LNCaP clone FGC (cell line): ENCODE measurements around the gene CYB561D2.
A peak's percentile ranks its signal among the peaks of the same experiment; 100 is the strongest.

Experiments used
- DNase-seq: peaks from one replicate; pipeline ENCODE4 v3.0.0-alpha.2; 2011; ENCODE audit warnings: low read depth
- H3K4me3 ChIP-seq: 2 replicates; pipeline ENCODE4 v1.5.1; 2011; ENCODE audit warnings: mild to moderate bottlenecking, low read depth, low read length, control low read depth
- TF ChIP-seq, protein P1 (sequence below): IDR thresholded peaks from 2 replicates; pipeline ENCODE4 v1.5.1; 2012; ENCODE audit warnings: mild to moderate bottlenecking; ENCODE audit not compliant: control insufficient read depth, insufficient read depth; ENCODE audit errors: extremely low read depth

Gene CYB561D2

DNA sequence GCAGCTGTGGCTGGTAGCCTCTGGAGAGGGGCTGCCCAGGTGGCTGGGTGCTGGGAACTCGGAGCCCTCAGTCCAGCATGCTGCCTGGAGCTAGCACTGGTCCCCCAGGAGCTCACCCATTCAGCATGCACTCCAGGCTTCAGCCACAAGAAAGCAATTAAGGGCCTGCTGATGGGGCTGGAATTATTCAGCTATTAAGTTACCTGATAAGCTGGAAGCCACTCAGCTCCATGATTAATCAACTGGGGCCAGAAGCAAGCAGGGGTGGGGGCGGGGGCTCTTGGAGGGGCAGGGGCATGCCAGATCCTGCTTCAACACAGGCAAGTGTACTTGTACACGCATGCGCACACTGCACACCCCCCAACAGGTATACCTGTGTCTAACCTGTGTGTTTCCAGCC lies 30.7 kb downstream of the CYB561D2 start:
- H3K4me3 ChIP-seq = no peak overlapping the region
- DNase-seq = no peak
- TF ChIP-seq, protein P1, sequence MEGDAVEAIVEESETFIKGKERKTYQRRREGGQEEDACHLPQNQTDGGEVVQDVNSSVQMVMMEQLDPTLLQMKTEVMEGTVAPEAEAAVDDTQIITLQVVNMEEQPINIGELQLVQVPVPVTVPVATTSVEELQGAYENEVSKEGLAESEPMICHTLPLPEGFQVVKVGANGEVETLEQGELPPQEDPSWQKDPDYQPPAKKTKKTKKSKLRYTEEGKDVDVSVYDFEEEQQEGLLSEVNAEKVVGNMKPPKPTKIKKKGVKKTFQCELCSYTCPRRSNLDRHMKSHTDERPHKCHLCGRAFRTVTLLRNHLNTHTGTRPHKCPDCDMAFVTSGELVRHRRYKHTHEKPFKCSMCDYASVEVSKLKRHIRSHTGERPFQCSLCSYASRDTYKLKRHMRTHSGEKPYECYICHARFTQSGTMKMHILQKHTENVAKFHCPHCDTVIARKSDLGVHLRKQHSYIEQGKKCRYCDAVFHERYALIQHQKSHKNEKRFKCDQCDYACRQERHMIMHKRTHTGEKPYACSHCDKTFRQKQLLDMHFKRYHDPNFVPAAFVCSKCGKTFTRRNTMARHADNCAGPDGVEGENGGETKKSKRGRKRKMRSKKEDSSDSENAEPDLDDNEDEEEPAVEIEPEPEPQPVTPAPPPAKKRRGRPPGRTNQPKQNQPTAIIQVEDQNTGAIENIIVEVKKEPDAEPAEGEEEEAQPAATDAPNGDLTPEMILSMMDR = no peak

DNA sequence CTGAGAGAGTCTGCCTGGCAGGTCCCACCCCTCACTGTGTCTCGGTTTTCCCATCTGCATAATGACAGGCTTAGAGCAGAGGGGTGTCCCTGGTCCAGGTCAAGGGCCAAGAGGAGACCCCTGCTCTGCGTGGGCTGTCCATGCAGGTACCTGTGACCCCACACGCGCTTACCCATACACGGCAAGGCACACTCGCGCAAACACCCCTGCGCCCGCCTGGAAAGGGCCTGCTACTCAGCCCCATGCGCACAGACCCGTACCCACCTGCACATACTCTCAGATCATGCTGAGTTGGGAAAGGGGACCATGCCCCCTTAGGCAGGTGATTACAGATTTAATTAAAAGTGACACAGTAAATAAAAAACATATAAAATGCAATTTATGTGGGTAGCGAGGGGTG lies 32.1 kb downstream of the CYB561D2 start:
- TF ChIP-seq, protein P1 = no peak
- DNase-seq = no peak
- H3K4me3 ChIP-seq = no peak overlapping the region

DNA sequence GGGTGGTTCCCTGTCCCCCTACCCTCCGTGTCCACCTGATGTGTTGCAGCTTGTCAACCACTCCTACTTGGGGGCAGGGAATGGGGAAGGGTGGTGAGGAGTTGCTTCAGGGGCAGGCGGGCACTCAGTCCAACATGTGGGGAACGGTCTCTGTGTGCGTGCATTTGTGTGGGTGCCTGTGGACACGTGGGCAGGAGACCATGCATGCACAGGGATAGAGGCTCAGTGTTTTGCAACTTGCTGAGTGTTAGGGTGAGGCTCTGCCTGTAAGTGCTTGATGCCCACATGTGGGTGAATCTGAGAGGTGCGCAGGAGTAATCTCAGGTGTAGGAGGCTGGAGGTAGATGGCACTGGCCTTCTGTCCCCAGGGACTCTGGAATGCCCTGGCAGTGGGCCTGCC lies 33.1 kb downstream of the CYB561D2 start:
- no peak for DNase-seq
- H3K4me3 ChIP-seq = no peak overlapping the region
- TF ChIP-seq, protein P1 = no peak

DNA sequence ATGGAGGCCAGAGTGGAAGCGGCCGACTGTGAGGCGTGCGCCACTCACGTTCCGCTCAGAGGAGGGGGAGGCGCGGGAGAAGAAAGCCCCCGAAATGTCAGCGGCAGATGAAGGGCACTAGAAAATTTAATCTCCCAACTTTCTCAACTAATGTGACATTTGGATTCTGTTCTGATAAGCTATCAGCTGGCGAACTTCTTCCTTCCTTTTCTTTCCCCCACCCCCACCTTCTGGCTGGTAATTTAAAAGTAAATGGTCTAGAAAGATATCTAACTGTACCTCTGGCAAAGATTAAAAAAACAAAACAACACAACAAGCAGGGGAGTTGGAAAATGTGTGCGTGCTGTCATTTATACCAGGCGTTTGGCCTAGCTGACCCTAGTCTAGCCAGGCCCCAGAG lies 35.1 kb downstream of the CYB561D2 start:
- TF ChIP-seq, protein P1 = no peak
- no peak for DNase-seq
- no peak overlapping the region for H3K4me3 ChIP-seq

DNA sequence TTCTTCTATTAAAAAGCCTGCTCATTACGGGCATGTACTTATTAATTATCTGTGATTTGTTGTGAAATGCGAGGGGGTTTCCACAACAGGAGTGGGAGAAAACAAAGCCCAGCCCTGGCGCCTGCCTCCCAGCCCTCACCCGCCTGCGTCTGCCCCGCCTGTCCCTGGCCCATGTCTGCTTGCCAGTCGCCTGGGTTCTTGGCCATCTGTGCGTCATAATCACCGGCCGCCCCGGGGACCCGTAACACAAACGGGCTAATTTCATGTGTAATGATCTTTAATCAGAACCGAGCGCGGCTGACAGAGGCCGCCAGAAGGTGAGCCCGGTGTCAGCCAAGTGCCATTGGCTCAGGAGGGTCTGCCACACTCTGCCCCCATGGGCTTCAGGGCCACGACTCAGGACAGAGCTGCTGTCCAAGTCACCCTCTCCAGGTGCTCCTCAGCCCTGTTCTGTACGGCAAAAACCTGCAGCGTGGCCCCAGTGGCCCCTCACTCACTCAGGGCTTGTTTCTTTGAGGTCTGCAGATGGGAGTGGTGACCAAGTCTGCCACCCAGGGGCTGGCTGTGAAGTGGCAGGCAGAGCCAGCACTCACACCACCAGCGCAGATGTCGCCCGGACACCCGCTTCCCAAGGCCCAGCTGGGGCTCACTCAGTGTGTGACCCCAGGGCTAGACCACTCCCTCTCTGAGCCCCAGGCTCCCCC lies 37.5 kb downstream of the CYB561D2 start:
- DNase-seq = no peak
- no peak overlapping the region for H3K4me3 ChIP-seq
- TF ChIP-seq, protein P1 = peak; percentile 31

DNA sequence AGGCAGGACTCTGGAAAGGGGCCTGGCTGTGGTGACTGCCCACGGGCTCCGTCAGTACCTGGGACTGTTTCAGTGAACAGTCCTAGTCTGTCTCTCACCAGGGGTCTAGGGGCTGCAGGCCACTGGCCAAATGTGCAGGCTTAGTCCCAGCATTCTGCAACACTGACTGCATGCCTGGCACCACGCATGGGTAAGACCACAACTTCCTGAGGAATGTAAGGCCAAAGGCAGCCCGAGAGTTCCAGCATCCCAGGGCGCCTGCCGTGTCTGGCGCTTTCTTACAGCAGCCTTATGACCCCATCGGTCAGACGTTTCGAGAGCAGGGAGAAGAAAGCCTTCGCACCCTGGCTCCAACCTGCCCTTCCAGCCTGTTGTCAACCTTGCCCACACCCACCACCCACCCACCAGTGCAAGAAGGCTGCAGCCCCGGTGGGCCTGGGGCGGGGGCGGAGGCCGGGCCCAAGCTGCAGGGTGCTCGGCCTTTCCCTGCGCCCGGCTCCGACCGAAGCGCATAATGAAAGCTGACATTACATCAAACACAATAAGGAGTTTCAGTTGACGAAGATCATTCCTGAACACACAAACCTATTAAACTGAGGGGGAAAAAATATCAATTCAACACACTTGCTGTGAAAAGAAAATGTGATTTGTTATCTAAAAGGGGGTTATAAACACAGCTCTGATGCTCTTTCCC lies 38.2 kb downstream of the CYB561D2 start:
- no peak for DNase-seq
- TF ChIP-seq, protein P1 = no peak
- H3K4me3 ChIP-seq = no peak overlapping the region
